HepG2 (cell line): ENCODE data around the gene SERPINE2. TPM values are rescaled to one million over a fixed set of nuclear protein-coding genes. Genes with fewer than 3 reads are reported as not detected.

Source experiments
- ATAC-seq: fragments of 200-7000 bp; cut with Tn5 transposase; 3 replicates; pipeline ENCODE4 v1.9.1; 2020; ENCODE audit warnings: mild to moderate bottlenecking, moderate library complexity
- BruUV-seq: library from RNA; stranded (reverse); fragments of 400-500 nt; replicated peaks from 2 replicates; lab custom pipeline; 2021; lab: Mats Ljungman, UMichigan
- CTCF ChIA-PET: fragments of 300-600 bp; formaldehyde crosslinking; extraction: SDS; loops from one replicate; lab custom pipeline; 2021; ENCODE audit warnings: low total read pairs, inconsistent platforms, low intra/inter-chr PET ratio; lab: Yijun Ruan, JAX
- POLR2A ChIA-PET: fragments of 350-600 bp; sonication (Branson Sonifier 250); formaldehyde crosslinking; loops from one replicate; lab custom pipeline; 2020; ENCODE audit warnings: antibody characterized with exemption, inconsistent platforms; lab: Yijun Ruan, JAX
- DNase-seq: peaks from one replicate; pipeline ENCODE4 v3.0.0-alpha.2; 2015; ENCODE audit warnings: low spot score
- FAIRE-seq: peaks from 3 replicates; lab custom pipeline; 2011; peaks lifted over from hg19 to GRCh38; lab: Jason Lieb, UNC
- H2AFZ ChIP-seq: one replicate; pipeline ENCODE4 v1.6.1; 2011; ENCODE audit warnings: low read length, inconsistent platforms
- H3K27ac ChIP-seq: fragments of 300-600 bp; 3 replicates; pipeline ENCODE4 v1.8.0; 2011; ENCODE audit warnings: mixed run types, mild to moderate bottlenecking, mixed read lengths, low read length, inconsistent platforms; ENCODE audit not compliant: insufficient read depth; ENCODE audit errors: extremely low read length
- H3K27me3 ChIP-seq, 2 experiments: fragments of 200-600 bp in 1 of 2; 2 replicates in 1 of 2; 3 replicates in 1 of 2; pipeline versions ENCODE4 v1.6.0 to v1.8.0; 2011; ENCODE audit warnings: low read length in 2 of 2, mild to moderate bottlenecking in 2 of 2, moderate library complexity in 2 of 2, inconsistent platforms in 1 of 2; ENCODE audit not compliant: insufficient read depth in 2 of 2, control insufficient read depth in 1 of 2
- H3K36me3 ChIP-seq, 2 experiments: fragments of 200-600 bp in 1 of 2; replicated peaks in 1 of 2; 2 replicates in 1 of 2; 3 replicates in 1 of 2; pipeline versions ENCODE4 v1.5.1 to v1.8.0; 2011; ENCODE audit warnings: low read length in 2 of 2, inconsistent platforms in 1 of 2; ENCODE audit not compliant: insufficient read depth in 2 of 2, control insufficient read depth in 1 of 2
- H3K4me1 ChIP-seq: 2 replicates; pipeline ENCODE4 v1.5.1; 2012; ENCODE audit warnings: low read length, inconsistent platforms; ENCODE audit not compliant: insufficient read depth
- H3K4me2 ChIP-seq: 2 replicates; pipeline ENCODE4 v1.6.0; 2011; ENCODE audit warnings: low read depth, low read length, inconsistent platforms
- H3K4me3 ChIP-seq, 3 experiments: fragments of 200-600 bp in 1 of 3; sonication (generic), shearing (Covaris generic) in 1 of 3; replicated peaks in 1 of 3; 2 replicates each; pipeline ENCODE4 v1.5.1; 2011 to 2016; ENCODE audit warnings: low read length in 3 of 3, inconsistent platforms in 2 of 3, low read depth in 2 of 3, mild to moderate bottlenecking in 2 of 3, control low read depth in 1 of 3, mixed read lengths in 1 of 3; ENCODE audit not compliant: insufficient read depth in 1 of 3
- H3K79me2 ChIP-seq: one replicate; pipeline ENCODE4 v1.6.1; 2011; ENCODE audit warnings: low read length, inconsistent platforms; ENCODE audit not compliant: insufficient read depth
- H3K9ac ChIP-seq: 2 replicates; pipeline ENCODE4 v1.6.0; 2011; ENCODE audit warnings: mild to moderate bottlenecking, low read depth, low read length, inconsistent platforms; ENCODE audit not compliant: insufficient read depth
- H3K9me3 ChIP-seq: 2 replicates; pipeline ENCODE4 v1.5.1; 2012; ENCODE audit warnings: mild to moderate bottlenecking, low read length
- H4K20me1 ChIP-seq: 2 replicates; pipeline ENCODE4 v1.6.0; 2011; ENCODE audit warnings: inconsistent platforms, mild to moderate bottlenecking, low read length, moderate library complexity; ENCODE audit not compliant: insufficient read depth
- AKNA ChIP-seq: sonication (generic); formaldehyde crosslinking; IDR thresholded peaks from 2 replicates; pipeline ENCODE4 v1.4.0; 2020; ENCODE audit warnings: missing genetic modification reagents, borderline replicate concordance
- BRD4 ChIP-seq: sonication (generic); formaldehyde crosslinking; IDR thresholded peaks from 2 replicates; pipeline ENCODE4 v1.4.0; 2020; ENCODE audit warnings: missing genetic modification reagents
- ELF1 ChIP-seq: sonication (generic); formaldehyde crosslinking; IDR thresholded peaks from 2 replicates; pipeline ENCODE4 v1.4.0; 2020; ENCODE audit warnings: missing genetic modification reagents
- GMEB1 ChIP-seq: sonication (generic); formaldehyde crosslinking; IDR thresholded peaks from 2 replicates; pipeline ENCODE4 v1.5.1; 2020; ENCODE audit warnings: missing genetic modification reagents, mild to moderate bottlenecking, borderline replicate concordance
- KDM1A ChIP-seq: IDR thresholded peaks from 2 replicates; pipeline ENCODE4 v1.6.1; 2016; ENCODE audit warnings: missing compliant biosample characterization
- TEAD3 ChIP-seq: optimal IDR thresholded peaks from 2 replicates; pipeline ENCODE3; 2016; ENCODE audit warnings: borderline replicate concordance
- ZBTB3 ChIP-seq: sonication (generic); formaldehyde crosslinking; IDR thresholded peaks from 2 replicates; pipeline ENCODE4 v1.4.0; 2020; ENCODE audit warnings: low read depth, mild to moderate bottlenecking, moderate library complexity, missing genetic modification reagents, borderline replicate concordance
- ZNF205 ChIP-seq: IDR thresholded peaks from 2 replicates; pipeline ENCODE4 v1.6.1; 2018; ENCODE audit warnings: missing biosample characterization, missing genetic modification reagents
- ZNF546 ChIP-seq: sonication (generic); formaldehyde crosslinking; conservative IDR thresholded peaks from 2 replicates; pipeline ENCODE4 v1.8.1; 2023; ENCODE audit warnings: mild to moderate bottlenecking, missing genetic modification reagents
- ZNF550 ChIP-seq: sonication (generic); formaldehyde crosslinking; IDR thresholded peaks from 2 replicates; pipeline ENCODE4 v1.4.0; 2020; ENCODE audit warnings: mild to moderate bottlenecking, missing genetic modification reagents, borderline replicate concordance
- WGBS: methylation state at CpG from one replicate; pipeline ENCODE4 v1.1.6; 2017; ENCODE audit warnings: low lambda C conversion rate; 5-methylcytosine and 5-hydroxymethylcytosine counted together
- in situ Hi-C: cut with HindIII; loops from 2 replicates; pipeline ENCODE4 v1.10.0; 2017; ENCODE audit warnings: low pct_unique_long_range_greater_than_20kb; ENCODE audit not compliant: extremely low pct_ligation_motif_present
- intact Hi-C: fragments of 100-400 bp; cut with micrococcal nuclease; formaldehyde crosslinking; loops from one replicate; pipeline ENCODE4 v1.10.0; 2022; ENCODE audit not compliant: unreplicated experiment
- polyA plus RNA-seq, 8 experiments: library from polyadenylated mRNA; depleted of rRNA in 3 of 8; stranded (reverse) in 7 of 8; unstranded in 1 of 8; fragments of >200 nt; fragmentation: Illumina TruSeq in 4 of 8; extraction: Trizol in 4 of 8; gene quantifications; 2 replicates each; pipeline versions ENCODE4 v1.2.1 to v1.2.3, GENCODE V29; 2011 to 2016; ENCODE audit warnings: low read depth in 4 of 8, missing spikeins in 1 of 8, mixed read lengths in 1 of 8; ENCODE audit not compliant: insufficient read depth in 1 of 8
- total RNA-seq, 5 experiments: library from RNA; depleted of rRNA; stranded (reverse); fragments of >200 nt; fragmentation: Illumina TruSeq; extraction: Trizol; gene quantifications; 2 replicates each; pipeline ENCODE4 v1.2.3, GENCODE V29; 2016; ENCODE audit warnings: low read depth in 1 of 5

The SERPINE2 gene
- total and polyA plus RNA-seq, 2 of the 13 experiments (the other 11 are each of a cell fraction or from before 2014, with no cell fraction given) = 7.9 to 18.1 TPM

- no TSS peak for BruUV-seq
- in situ Hi-C loops (no loop called here), intact Hi-C loops (no loop called here)
- no peaks in the 10 kb centered on the region for H3K79me2 ChIP-seq
- WGBS = 79% methylated on average over 1 of the region's 1 CpG
- POLR2A ChIA-PET = no interaction called here
- CTCF ChIA-PET = no interaction called here
- H3K27me3 ChIP-seq = no peaks in the 10 kb centered on the region
- H3K4me2 ChIP-seq = no peak overlapping the region
- no peaks in the 10 kb centered on the region for H4K20me1 ChIP-seq
- no peak overlapping the region for H3K9ac ChIP-seq
- H2AFZ ChIP-seq = no peak overlapping the region
- H3K4me1 ChIP-seq = peaks cover 34% of the 10 kb centered on the region
- no peak for DNase-seq
- no peaks in the 10 kb centered on the region for H3K36me3 ChIP-seq
- no peaks in the 10 kb centered on the region for H3K9me3 ChIP-seq
- no peak overlapping the region for H3K27ac ChIP-seq
- FAIRE-seq = no peak
- ATAC-seq = no peak
- no peak overlapping the region for H3K4me3 ChIP-seq
- TF ChIP-seq TEAD3 (CRISPR knock-in tag) = no peak
- no peak for TF ChIP-seq ZNF546 (CRISPR knock-in tag)
- no peak for TF ChIP-seq KDM1A (CRISPR knock-in tag)
- TF ChIP-seq ZNF205 = no peak
- TF ChIP-seq BRD4 = no peak
- no peak for TF ChIP-seq AKNA
- no peak for TF ChIP-seq GMEB1 (CRISPR knock-in tag)
- TF ChIP-seq ELF1 (CRISPR knock-in tag) = no peak
- no peak for TF ChIP-seq ZBTB3
- no peak for TF ChIP-seq ZNF550 (CRISPR knock-in tag)
- TF ChIP-seq, all 625 proteins: peak for 0
These were observed 27.2 kb downstream of the SERPINE2 start for GRCh38 chr2:224011837-224012236.
